Spleen (tissue), 11 donors: Measurements from ENCODE around the gene RNF157. TPM values are rescaled to one million over a fixed set of nuclear protein-coding genes. Genes with fewer than 3 reads are reported as not detected.
"Not testable (repeated sequence)": the region's sequence is repeated elsewhere in the genome, so short reads cannot be mapped to it uniquely, and the experiment has no call there.

Source experiments
- DNase-seq: peaks from one replicate; pipeline ENCODE4 v3.0.0-alpha.2; 2020
- H3K27ac ChIP-seq, 8 donors: fragments of 200-600 bp; sonication (generic) in 7 of 8; 1 replicate in 4 of 8; 2 replicates in 4 of 8; pipeline versions ENCODE4 v1.5.0 to v1.8.0; 2016 to 2021; ENCODE audit warnings: inconsistent platforms in 4 of 8, mild to moderate bottlenecking in 4 of 8, moderate library complexity in 1 of 8
- H3K27me3 ChIP-seq, 7 donors: fragments of 200-600 bp; sonication (generic) in 6 of 7; replicated peaks in 1 of 7; 1 replicate in 4 of 7; 2 replicates in 3 of 7; pipeline versions ENCODE4 v1.5.0 to v1.8.0; 2016 to 2021; ENCODE audit warnings: inconsistent platforms in 3 of 7, mild to moderate bottlenecking in 1 of 7
- H3K36me3 ChIP-seq, 6 donors: fragments of 200-600 bp; sonication (generic) in 5 of 6; 1 replicate in 4 of 6; 2 replicates in 2 of 6; pipeline versions ENCODE4 v1.5.0 to v1.8.0; 2016 to 2021; ENCODE audit warnings: inconsistent platforms in 2 of 6
- H3K4me1 ChIP-seq, 6 donors: fragments of 200-600 bp; sonication (generic) in 5 of 6; 1 replicate in 3 of 6; 2 replicates in 3 of 6; pipeline versions ENCODE4 v1.5.0 to v1.8.0; 2016 to 2021; ENCODE audit warnings: inconsistent platforms in 3 of 6
- H3K4me3 ChIP-seq, 8 donors: fragments of 200-600 bp; sonication (generic) in 7 of 8; 1 replicate in 4 of 8; 2 replicates in 4 of 8; pipeline versions ENCODE4 v1.5.0 to v1.8.0; 2016 to 2021; ENCODE audit warnings: inconsistent platforms in 4 of 8, mild to moderate bottlenecking in 4 of 8, moderate library complexity in 2 of 8
- H3K9me3 ChIP-seq, 8 donors: fragments of 200-600 bp; sonication (generic) in 7 of 8; 1 replicate in 4 of 8; 2 replicates in 4 of 8; pipeline versions ENCODE4 v1.5.0 to v1.8.0; 2016 to 2021; ENCODE audit warnings: inconsistent platforms in 4 of 8
- CTCF ChIP-seq, 11 experiments: fragments of 200-600 bp in 7 of 11; fragments of 450-650 bp in 4 of 11; sonication (generic) in 4 of 11; IDR thresholded peaks in 8 of 11; conservative IDR thresholded peaks in 3 of 11; 1 replicate in 7 of 11; 2 replicates in 4 of 11; pipeline versions ENCODE4 v1.4.0 to v1.8.0; 2016 to 2021; ENCODE audit warnings: antibody characterized with exemption in 11 of 11, inconsistent platforms in 4 of 11, mild to moderate bottlenecking in 1 of 11
- POLR2A ChIP-seq, 3 donors: fragments of 450-650 bp; IDR thresholded peaks; one replicate each; pipeline ENCODE4 v1.5.1; 2017; ENCODE audit warnings: antibody characterized with exemption in 3 of 3, mild to moderate bottlenecking in 1 of 3
- POLR2AphosphoS5 ChIP-seq, 3 donors: sonication (generic); formaldehyde crosslinking; IDR thresholded peaks; one replicate each; pipeline ENCODE4 v1.5.1; 2017; ENCODE audit warnings: antibody characterized with exemption in 3 of 3
- WGBS, 5 donors: extraction: QIAGEN DNeasy Blood & Tissue Kit in 3 of 5; methylation state at CpG; one replicate each; pipeline versions ENCODE4 v1.1.5 to v1.1.7; 2013 to 2018; 5-methylcytosine and 5-hydroxymethylcytosine counted together
- intact Hi-C: fragments of 100-400 bp; cut with DNase I; formaldehyde crosslinking; loops from one replicate; pipeline ENCODE4 v1.15.0; 2023; ENCODE audit warnings: low total_unique reads
- polyA plus RNA-seq, 3 donors: library from polyadenylated mRNA; stranded (reverse); fragments of 200-250 nt; gene quantifications; one replicate each; pipeline ENCODE4 v1.2.1, GENCODE V29; 2013
- total RNA-seq, 7 donors: library from RNA; depleted of rRNA in 3 of 7; stranded (reverse); fragments of >200 nt in 3 of 7; fragmentation: NEBNext Ultra II Directional in 4 of 7; extraction: Animal tissue kit (Norgen Biotek cat#: 25700) in 4 of 7; gene quantifications; one replicate each; pipeline versions ENCODE4 v1.1.0 to v1.2.1, GENCODE V29; 2016 to 2021
- donor health status: healthy with polysubstance abuse.
- donor health status: DM: no; HTN: no; CAD: no; lungs with moderate emphysema.
- donor health status: DM: no; HTN: no; CAD: no.
- donor health status: Bipolar disorder and iron deficiency.
- donor health status: healthy.
- donor health status: DM: no; HTN: no; CAD: no.
- donor health status: DM: yes; HTN: yes; CAD: no.

The RNF157 gene
- total and polyA plus RNA-seq, 10 donors, result 0.89 to 13.0 (median 7.6) TPM

- peak overlapping the region; percentile 1 to 77 (median 46) for H3K27ac ChIP-seq
- WGBS, 5 donors, result 55 to 66% (median 61%) methylated on average over 7 of the region's 7 CpGs
- intact Hi-C loops, result no loop called here
Observed at GRCh38 chr17:76246080-76247066, 6.1 kb upstream of the RNF157 start.

GRCh38 chr17:76244721-76245120 is 4.4 kb upstream of the RNF157 start:
- peaks cover 0 to 55% (median 32%) of the 10 kb centered on the region in 7 donors for H3K27me3 ChIP-seq
- intact Hi-C loops, H3K27ac ChIP-seq, H3K36me3 ChIP-seq, H3K9me3 ChIP-seq, DNase-seq, H3K4me3 ChIP-seq: not testable (repeated sequence)
- 93 to 97% (median 95%) methylated on average over 8 of the region's 8 CpGs for WGBS, 5 donors
- peaks cover 12 to 41% (median 28%) of the 10 kb centered on the region in 6 donors for H3K4me1 ChIP-seq

More at GRCh38 chr17:76246080-76247066, 6.1 kb upstream of the RNF157 start:
- DNase-seq, result no peak
- H3K9me3 ChIP-seq, result no peaks in the 10 kb centered on the region
- TF ChIP-seq POLR2AphosphoS5 (IDR thresholded peaks at IDR 0.05) (peak in 1 of 3 donors; percentile 77), POLR2A (IDR thresholded peaks at IDR 0.05) (no peak), CTCF (IDR thresholded peaks at IDR 0.05 in 8 of 11, conservative IDR thresholded peaks at IDR 0.05 in 3 of 11) (no peak)
- peaks cover 0 to 43% (median 28%) of the 10 kb centered on the region in 7 donors for H3K27me3 ChIP-seq
- no peak overlapping the region for H3K4me3 ChIP-seq
- H3K36me3 ChIP-seq, result no peaks in the 10 kb centered on the region
- peaks cover 5 to 38% (median 21%) of the 10 kb centered on the region in 6 donors for H3K4me1 ChIP-seq

GRCh38 chr17:76243826-76244679 is 3.8 kb upstream of the RNF157 start:
- TF ChIP-seq CTCF (IDR thresholded peaks at IDR 0.05 in 8 of 11, conservative IDR thresholded peaks at IDR 0.05 in 3 of 11) (no peak), POLR2A (IDR thresholded peaks at IDR 0.05) (no peak), POLR2AphosphoS5 (IDR thresholded peaks at IDR 0.05) (no peak)
- no peak overlapping the region for H3K4me3 ChIP-seq
- WGBS, 5 donors, result 49 to 68% (median 54%) methylated on average over 12 of the region's 12 CpGs
- peaks cover 12 to 47% (median 31%) of the 10 kb centered on the region in 6 donors for H3K4me1 ChIP-seq
- H3K27me3 ChIP-seq, result peaks cover 0 to 62% (median 35%) of the 10 kb centered on the region in 7 donors
- intact Hi-C loops, result no loop called here
- H3K36me3 ChIP-seq, result no peaks in the 10 kb centered on the region
- no peaks in the 10 kb centered on the region for H3K9me3 ChIP-seq
- DNase-seq, result no peak
- no peak overlapping the region for H3K27ac ChIP-seq

- peaks cover 11 to 42% (median 27%) of the 10 kb centered on the region in 6 donors for H3K4me1 ChIP-seq
- H3K27me3 ChIP-seq, result peaks cover 0 to 76% (median 35%) of the 10 kb centered on the region in 7 donors
- H3K9me3 ChIP-seq, result no peaks in the 10 kb centered on the region
- no peak overlapping the region for H3K27ac ChIP-seq
- intact Hi-C loops, result no loop called here
- no peak for DNase-seq
- peak overlapping the region in 1 of 8 donors; percentile 83 for H3K4me3 ChIP-seq
- H3K36me3 ChIP-seq, result no peaks in the 10 kb centered on the region
- no peak for TF ChIP-seq POLR2A (IDR thresholded peaks at IDR 0.05)
- TF ChIP-seq POLR2AphosphoS5 (IDR thresholded peaks at IDR 0.05), result no peak
- no peak for TF ChIP-seq CTCF (IDR thresholded peaks at IDR 0.05 in 8 of 11, conservative IDR thresholded peaks at IDR 0.05 in 3 of 11)
- WGBS, 5 donors, result 89 to 96% (median 94%) methylated on average over 15 of the region's 15 CpGs
Observed at GRCh38 chr17:76241691-76242255, 1.5 kb upstream of the RNF157 start.
